ENCODE results near the gene IGSF22.

IGSF22 gene

DNA sequence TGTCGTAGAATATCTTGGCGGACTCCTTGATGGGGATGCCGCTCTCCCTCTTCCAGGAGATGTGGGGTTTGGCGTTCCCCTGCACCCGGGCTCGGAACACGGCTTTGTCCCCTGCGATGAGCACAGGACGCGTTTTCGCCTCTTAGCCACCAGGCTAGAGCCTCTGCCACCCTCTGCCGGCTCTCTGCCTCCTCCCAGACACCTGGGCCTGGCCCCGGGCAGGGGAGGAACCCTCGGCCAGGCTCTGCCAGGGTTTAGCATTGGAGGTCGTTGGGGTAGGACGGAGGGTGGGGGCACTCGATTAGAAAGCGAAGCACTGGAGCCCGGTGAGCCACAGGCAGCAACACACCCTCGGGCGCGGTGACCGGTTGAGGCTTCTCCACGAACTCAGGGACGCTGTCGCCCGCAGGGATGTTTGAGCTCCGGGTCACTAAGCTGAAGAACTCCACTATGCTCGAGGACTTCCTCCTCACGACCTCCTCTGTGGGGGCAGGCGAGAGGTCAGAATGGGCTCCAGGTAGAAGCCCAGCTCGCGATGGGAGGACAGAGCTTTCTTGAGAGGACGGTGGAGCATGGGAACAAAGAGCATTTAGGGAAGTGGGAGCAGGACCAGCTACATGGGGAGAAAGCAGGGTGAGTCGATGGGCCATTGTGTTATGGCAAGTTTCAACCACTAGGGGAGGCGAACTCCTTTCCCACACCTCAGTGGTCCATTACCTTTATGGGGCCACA lies 4.3 kb downstream of the IGSF22 start:
- no peaks in the 10 kb centered on the region for H3K36me3 ChIP-seq (ENCODE audit: control insufficient read depth, insufficient read depth, low read length)
- peak overlapping the region; percentile 19 for H3K9ac ChIP-seq (ENCODE audit: low read length)
- no peak overlapping the region for H3K27ac ChIP-seq (ENCODE audit: low read depth, low read length)
- H3K4me1 ChIP-seq (ENCODE audit: control insufficient read depth, insufficient read depth, low read length), result peaks cover 9% of the 10 kb centered on the region
- H3K4me3 ChIP-seq (ENCODE audit: low read length), result peak overlapping the region; percentile 80
- no peaks in the 10 kb centered on the region for H3K27me3 ChIP-seq (ENCODE audit: control insufficient read depth, insufficient read depth, low read length)

DNA sequence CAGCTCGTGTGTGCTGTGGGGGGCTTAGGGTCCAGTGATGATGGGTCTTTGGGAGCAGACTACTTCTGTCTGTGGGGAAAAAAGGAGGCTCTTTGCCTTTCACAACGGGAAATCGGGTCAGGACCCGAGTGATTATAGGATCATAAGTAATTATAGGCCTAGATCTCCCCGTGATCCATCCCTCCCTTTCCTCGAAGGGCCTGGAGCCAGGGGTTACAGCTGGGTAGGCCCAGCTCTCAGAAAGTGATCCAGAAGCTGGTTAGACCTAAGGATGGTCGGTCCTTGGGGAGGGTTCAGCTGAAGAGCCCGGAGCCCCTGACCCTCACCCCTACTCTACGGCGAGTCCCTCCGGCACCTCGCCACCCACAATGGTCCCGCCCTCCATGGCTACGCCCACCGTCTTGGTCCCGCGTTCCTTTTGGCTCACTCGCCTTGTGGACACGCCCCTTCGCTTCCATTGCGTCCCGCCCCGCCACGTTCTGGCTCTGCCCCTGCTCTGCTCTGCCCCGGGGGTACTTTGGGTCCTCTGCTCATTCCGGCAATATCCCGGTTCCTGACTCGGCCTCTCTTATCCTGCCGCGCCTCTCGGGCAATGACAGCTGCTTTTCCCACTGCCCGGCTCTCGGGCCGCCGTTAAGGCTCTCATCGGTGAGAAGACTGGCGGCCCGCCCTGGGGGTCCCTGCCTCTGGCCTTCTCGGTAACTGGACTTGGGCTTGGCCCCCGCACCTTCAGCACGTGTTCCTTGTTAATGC lies 5.0 kb downstream of the IGSF22 start:
- peak overlapping the region; percentile 42 for H3K9ac ChIP-seq (ENCODE audit: low read length)
- no peaks in the 10 kb centered on the region for H3K36me3 ChIP-seq (ENCODE audit: control insufficient read depth, insufficient read depth, low read length)
- H3K4me1 ChIP-seq (ENCODE audit: control insufficient read depth, insufficient read depth, low read length), result peaks cover 9% of the 10 kb centered on the region
- H3K27ac ChIP-seq (ENCODE audit: low read depth, low read length), result no peak overlapping the region
- H3K27me3 ChIP-seq (ENCODE audit: control insufficient read depth, insufficient read depth, low read length), result no peaks in the 10 kb centered on the region
- peak overlapping the region; percentile 80 for H3K4me3 ChIP-seq (ENCODE audit: low read length)

DNA sequence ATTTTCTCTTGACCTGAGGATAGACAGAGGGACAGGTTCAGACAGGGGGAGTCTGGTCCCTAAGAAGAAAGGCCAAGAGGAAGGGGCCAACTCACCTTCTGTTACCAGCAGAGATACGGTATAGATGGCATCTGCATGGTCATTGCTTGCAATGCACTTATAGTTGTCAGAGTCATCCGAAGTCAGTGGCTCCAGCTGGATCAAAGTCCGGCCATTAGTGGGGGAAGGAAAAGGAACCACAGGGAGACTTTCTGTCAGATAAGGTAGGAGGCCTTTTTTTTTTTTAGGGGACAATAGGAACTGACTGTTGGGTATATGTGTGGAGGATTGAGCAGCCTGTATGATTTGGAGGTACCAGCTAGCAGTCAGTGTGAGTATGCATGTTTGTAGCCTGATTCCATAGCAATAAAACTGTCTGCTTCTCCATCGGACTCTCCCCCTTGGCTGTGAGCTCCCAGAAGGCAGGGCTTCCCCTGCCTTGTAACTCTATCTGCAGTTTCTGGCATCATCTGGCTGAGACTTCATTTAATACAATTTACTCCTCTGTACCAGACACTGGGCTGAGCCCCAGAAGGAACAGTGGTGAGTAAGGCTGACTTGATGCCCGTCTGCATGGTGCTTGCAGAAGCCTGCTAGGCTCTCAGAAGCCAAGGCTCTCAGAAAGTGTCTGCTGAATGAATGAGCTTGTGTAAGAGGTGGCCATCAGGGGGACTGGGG lies 5.7 kb downstream of the IGSF22 start:
- Histone ChIP-seq H3K27ac (ENCODE audit: low read depth, low read length) (no peak overlapping the region), H3K27me3 (ENCODE audit: control insufficient read depth, insufficient read depth, low read length) (no peaks in the 10 kb centered on the region), H3K4me1 (ENCODE audit: control insufficient read depth, insufficient read depth, low read length) (peaks cover 9% of the 10 kb centered on the region), H3K36me3 (ENCODE audit: control insufficient read depth, insufficient read depth, low read length) (no peaks in the 10 kb centered on the region), H3K9ac (ENCODE audit: low read length) (no peak overlapping the region), H3K4me3 (ENCODE audit: low read length) (peak overlapping the region; percentile 80)

DNA sequence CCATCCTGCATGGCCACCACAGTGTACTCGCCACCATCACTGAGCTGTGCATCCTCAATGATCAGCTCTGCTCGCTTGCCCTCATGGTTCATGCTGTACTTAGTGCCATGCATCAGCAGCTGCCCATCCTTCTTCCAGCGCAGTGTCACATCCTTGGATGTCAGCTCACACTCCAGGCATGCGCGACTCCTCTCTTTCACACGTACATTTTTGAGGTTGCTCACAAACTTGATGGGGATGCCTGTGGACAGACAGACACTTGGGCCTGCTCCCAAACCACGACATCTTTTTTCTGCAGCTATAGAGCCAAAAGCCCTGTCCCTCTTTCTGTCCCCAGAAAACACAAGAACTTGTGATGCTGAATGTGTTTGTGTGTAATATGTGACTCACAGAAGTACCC lies 10.5 kb downstream of the IGSF22 start:
- Histone ChIP-seq H3K27me3 (ENCODE audit: control insufficient read depth, insufficient read depth, low read length) (no peaks in the 10 kb centered on the region), H3K27ac (ENCODE audit: low read depth, low read length) (no peak overlapping the region), H3K4me3 (ENCODE audit: low read length) (no peak overlapping the region), H3K9ac (ENCODE audit: low read length) (no peak overlapping the region), H3K36me3 (ENCODE audit: control insufficient read depth, insufficient read depth, low read length) (no peaks in the 10 kb centered on the region), H3K4me1 (ENCODE audit: control insufficient read depth, insufficient read depth, low read length) (no peaks in the 10 kb centered on the region)

DNA sequence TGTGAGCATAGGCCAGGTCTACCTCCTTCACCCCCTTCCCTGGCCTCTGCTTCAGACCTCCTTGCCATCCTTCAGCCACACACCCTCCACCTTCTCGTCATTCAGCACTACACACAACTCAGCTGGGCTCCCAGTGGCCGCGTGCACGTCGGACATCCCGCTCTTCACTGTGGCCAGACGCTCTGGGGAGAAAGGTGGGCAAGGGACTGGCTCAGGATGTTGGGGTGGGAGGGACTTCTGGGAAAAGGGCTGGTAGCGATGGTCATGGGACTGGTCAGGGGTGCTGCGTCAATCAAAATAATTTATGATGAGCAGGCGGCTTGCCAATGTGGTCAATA lies 11.6 kb downstream of the IGSF22 start:
- Histone ChIP-seq H3K27ac (ENCODE audit: low read depth, low read length) (no peak overlapping the region), H3K4me1 (ENCODE audit: control insufficient read depth, insufficient read depth, low read length) (no peaks in the 10 kb centered on the region), H3K36me3 (ENCODE audit: control insufficient read depth, insufficient read depth, low read length) (no peaks in the 10 kb centered on the region), H3K27me3 (ENCODE audit: control insufficient read depth, insufficient read depth, low read length) (no peaks in the 10 kb centered on the region), H3K4me3 (ENCODE audit: low read length) (no peak overlapping the region), H3K9ac (ENCODE audit: low read length) (no peak overlapping the region)

DNA sequence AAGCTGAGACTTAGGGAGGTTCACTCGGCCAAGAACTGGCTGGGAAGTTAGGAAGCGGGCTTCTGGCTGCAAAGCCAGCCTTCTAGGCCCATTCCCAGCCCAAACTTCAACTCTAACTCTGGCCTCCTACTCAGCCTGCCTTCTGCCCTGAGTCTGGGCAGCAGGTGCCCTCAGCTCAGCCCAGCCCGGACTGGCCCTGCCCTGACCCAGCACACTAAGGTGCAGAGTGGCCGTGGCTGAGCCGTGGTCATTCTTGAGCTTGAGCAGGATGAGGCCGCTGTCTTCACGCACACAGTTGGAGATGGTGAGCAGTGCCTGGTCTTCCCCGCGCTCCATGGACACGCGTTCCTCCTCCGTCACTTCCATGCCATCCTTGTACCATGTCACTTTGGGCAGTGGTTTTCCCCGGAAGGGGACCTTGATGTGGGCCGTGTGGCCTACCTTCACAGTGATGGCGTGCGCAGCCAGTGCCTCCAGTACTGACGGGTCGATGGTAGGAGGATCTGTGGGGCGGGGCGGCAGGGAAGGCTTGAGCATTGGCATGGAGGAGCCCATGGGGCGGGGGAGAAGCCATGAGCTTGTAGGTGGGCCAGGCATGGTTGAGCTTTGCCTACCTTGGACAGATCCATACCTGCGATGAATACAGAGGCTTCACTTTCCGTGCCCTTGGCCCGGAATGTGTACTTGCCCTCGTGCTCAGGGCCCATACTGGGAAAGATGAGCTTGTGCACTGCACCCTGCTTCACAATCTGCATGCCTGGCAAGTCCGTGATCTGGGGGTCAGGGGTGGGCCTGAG lies 12.1 kb downstream of the IGSF22 start:
- no peak overlapping the region for H3K4me3 ChIP-seq (ENCODE audit: low read length)
- H3K27me3 ChIP-seq (ENCODE audit: control insufficient read depth, insufficient read depth, low read length), result no peaks in the 10 kb centered on the region
- H3K36me3 ChIP-seq (ENCODE audit: control insufficient read depth, insufficient read depth, low read length), result no peaks in the 10 kb centered on the region
- H3K4me1 ChIP-seq (ENCODE audit: control insufficient read depth, insufficient read depth, low read length), result no peaks in the 10 kb centered on the region
- no peak overlapping the region for H3K9ac ChIP-seq (ENCODE audit: low read length)
- H3K27ac ChIP-seq (ENCODE audit: low read depth, low read length), result no peak overlapping the region

DNA sequence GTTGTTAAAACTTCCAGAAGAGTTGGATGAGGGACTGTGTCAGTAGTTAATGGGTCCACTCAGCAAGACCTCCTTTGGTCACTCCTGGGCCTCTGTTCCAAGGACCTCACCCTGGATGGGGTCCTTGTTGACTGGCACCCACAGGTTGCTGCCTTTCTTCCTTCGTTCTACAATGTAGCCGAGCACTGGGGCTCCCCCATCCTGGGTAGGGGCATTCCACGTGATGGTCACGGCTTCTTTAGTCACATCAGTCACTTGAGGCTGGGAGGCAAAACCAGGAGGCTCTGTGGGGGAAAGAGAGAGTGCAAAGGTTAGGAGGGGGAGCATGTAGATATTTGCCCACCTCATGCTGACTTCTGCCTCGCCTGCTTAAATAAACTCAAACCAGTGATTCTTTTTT lies 15.4 kb downstream of the IGSF22 start:
- no peak overlapping the region for H3K4me3 ChIP-seq (ENCODE audit: low read length)
- H3K4me1 ChIP-seq (ENCODE audit: control insufficient read depth, insufficient read depth, low read length), result peaks cover 6% of the 10 kb centered on the region

DNA sequence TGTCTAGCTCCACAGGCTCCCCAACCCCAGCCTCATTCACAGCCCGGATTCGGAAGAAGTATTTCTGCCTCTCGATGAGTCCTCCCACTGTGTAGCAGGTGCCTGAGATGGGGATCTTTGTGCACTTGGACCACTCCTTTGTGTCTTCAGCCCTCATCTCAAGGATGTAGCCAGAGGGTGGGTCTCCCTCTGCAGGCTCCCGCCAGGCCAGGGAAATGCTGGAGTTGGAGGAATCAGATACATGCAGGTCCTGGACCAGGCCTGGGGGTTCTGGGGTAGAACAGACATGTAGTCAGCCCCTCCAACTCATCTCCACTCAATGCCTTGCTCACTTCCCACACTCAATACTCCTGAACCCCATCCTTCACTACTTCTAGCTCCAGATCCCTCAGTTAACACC lies 16.6 kb downstream of the IGSF22 start:
- H3K36me3 ChIP-seq (ENCODE audit: control insufficient read depth, insufficient read depth, low read length), result no peaks in the 10 kb centered on the region
- no peak overlapping the region for H3K9ac ChIP-seq (ENCODE audit: low read length)
- no peaks in the 10 kb centered on the region for H3K27me3 ChIP-seq (ENCODE audit: control insufficient read depth, insufficient read depth, low read length)
- no peak overlapping the region for H3K27ac ChIP-seq (ENCODE audit: low read depth, low read length)
- H3K4me3 ChIP-seq (ENCODE audit: low read length), result no peak overlapping the region
- peaks cover 15% of the 10 kb centered on the region for H3K4me1 ChIP-seq (ENCODE audit: control insufficient read depth, insufficient read depth, low read length)

More for the DNA sequence above, 15.4 kb downstream of the IGSF22 start:
- Histone ChIP-seq H3K27ac (ENCODE audit: low read depth, low read length) (no peak overlapping the region), H3K36me3 (ENCODE audit: control insufficient read depth, insufficient read depth, low read length) (no peaks in the 10 kb centered on the region), H3K27me3 (ENCODE audit: control insufficient read depth, insufficient read depth, low read length) (no peaks in the 10 kb centered on the region), H3K9ac (ENCODE audit: low read length) (no peak overlapping the region)

DNA sequence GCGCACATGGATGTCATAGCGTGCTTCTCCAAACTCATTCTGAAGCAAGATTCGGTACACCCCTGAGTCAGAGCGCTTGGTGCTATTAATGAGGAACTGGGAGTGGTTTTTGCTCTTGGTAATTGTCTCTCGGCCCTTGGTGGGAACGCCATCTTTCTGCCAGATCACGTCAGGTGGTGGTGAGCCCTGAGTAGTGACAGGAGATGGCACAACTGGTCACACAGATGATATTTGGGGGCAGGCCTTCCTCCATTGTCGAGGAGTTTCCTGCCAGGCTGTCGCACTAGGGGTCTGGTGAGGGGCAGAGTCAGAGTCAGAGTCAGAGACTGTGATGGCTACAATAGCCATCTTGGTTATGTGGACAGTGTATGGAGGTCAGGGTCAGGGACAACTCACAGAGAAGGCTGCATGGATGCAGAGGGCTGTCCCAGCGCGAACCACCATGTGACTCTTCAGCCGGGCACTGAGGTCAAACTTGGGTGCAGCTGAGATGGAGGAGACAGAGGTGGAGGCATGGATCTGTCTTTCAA lies 18.1 kb downstream of the IGSF22 start:
- Histone ChIP-seq H3K27ac (ENCODE audit: low read depth, low read length) (no peak overlapping the region), H3K4me1 (ENCODE audit: control insufficient read depth, insufficient read depth, low read length) (peaks cover 15% of the 10 kb centered on the region), H3K4me3 (ENCODE audit: low read length) (no peak overlapping the region), H3K9ac (ENCODE audit: low read length) (no peak overlapping the region), H3K27me3 (ENCODE audit: control insufficient read depth, insufficient read depth, low read length) (no peaks in the 10 kb centered on the region), H3K36me3 (ENCODE audit: control insufficient read depth, insufficient read depth, low read length) (no peaks in the 10 kb centered on the region)

DNA sequence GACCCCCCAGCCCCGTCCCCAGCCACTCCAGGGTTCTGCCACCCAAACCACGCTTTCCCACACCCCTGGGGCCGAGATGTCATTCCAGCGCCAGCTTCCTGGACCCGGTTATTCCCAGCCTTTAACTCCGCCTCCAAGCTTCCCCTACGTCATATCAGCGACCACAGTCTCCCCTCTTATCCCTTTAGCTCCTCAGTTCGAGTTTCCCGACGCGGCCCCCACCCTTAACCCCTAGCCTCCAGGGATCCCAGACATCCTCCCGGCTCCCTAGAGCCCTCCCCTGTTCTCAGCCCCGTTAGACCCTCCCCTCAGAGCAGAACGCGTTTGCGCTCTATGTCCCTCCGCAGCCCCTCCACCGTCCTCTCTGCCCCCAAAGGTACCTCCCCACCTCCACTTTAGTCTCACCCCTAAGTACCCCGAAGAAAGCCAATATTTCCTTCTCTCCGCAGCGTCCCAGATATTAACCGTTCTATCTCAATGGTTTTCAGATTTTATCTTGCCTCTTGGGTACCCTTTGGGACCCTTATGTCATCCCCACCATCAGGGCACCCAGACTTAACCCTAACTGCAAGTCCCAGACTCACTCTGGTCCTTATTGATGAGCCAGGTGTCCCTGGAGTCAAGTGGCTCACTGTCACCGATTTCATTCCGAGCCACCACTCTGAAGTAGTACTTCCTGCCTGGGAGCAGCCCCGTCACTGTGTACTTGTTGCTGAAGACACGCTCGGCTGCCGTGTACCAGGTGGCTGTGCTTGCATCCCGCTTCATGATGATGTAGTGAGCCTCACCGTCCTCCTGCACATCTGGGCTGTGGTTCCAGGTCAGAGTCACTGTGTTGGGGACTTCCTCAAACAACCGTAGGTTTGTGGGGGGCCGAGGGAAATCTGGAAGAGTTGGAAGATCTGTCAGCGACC lies 19.4 kb downstream of the IGSF22 start:
- Histone ChIP-seq H3K27me3 (ENCODE audit: control insufficient read depth, insufficient read depth, low read length) (no peaks in the 10 kb centered on the region), H3K4me3 (ENCODE audit: low read length) (peak overlapping the region; percentile 70), H3K9ac (ENCODE audit: low read length) (peak overlapping the region; percentile 41), H3K4me1 (ENCODE audit: control insufficient read depth, insufficient read depth, low read length) (peaks cover 15% of the 10 kb centered on the region), H3K36me3 (ENCODE audit: control insufficient read depth, insufficient read depth, low read length) (no peaks in the 10 kb centered on the region), H3K27ac (ENCODE audit: low read depth, low read length) (peak overlapping the region; percentile 67)

DNA sequence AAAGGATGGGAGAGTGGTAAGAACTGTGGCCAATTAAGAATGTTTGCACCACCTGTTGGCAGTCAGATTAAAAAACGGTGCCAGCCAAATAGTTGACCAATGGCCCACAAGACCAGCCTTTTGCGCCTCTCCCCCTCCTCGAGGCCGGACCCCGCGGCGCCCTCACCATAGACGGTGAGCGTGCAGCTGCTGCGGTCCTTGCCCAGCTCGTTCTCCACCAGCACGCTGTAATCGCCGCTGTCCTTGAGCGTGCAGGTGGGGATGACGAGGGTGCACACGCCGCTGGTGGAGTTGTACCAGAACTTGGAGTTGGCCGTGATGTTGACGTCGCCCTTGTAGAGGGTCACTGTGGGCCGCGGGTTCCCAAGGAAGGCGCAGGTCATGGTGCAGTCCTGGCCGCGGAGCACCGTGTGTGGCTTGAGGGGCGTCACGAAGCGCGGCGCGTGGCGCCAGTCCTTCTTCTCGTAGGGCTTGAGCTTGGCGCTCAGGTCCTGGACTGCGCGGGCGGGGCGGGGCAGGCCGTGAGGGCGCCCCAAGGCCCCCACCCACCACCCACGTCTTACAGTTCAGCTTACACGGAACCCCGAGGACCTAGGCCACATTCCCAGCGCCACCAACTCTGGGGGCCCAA lies 20.2 kb downstream of the IGSF22 start:
- H3K9ac ChIP-seq (ENCODE audit: low read length), result no peak overlapping the region
- H3K4me1 ChIP-seq (ENCODE audit: control insufficient read depth, insufficient read depth, low read length), result peaks cover 15% of the 10 kb centered on the region
- peak overlapping the region; percentile 36 for H3K27ac ChIP-seq (ENCODE audit: low read depth, low read length)
- peak overlapping the region; percentile 70 for H3K4me3 ChIP-seq (ENCODE audit: low read length)
- H3K27me3 ChIP-seq (ENCODE audit: control insufficient read depth, insufficient read depth, low read length), result no peaks in the 10 kb centered on the region
- no peaks in the 10 kb centered on the region for H3K36me3 ChIP-seq (ENCODE audit: control insufficient read depth, insufficient read depth, low read length)

Data from rectal smooth muscle tissue (tissue), 1 donor.